ENCODE results near the gene MINDY1. TPM values are rescaled to one million over a fixed set of nuclear protein-coding genes. Genes with fewer than 3 reads are reported as not detected.
A peak's percentile ranks its signal among the peaks of the same experiment; 100 is the strongest.

The MINDY1 gene
- total and polyA plus RNA-seq, 9 of the 15 experiments (the other 6 are each of a cell fraction or from before 2014, with no cell fraction given): 0.49 to 11.0 (median 6.0) TPM

DNA sequence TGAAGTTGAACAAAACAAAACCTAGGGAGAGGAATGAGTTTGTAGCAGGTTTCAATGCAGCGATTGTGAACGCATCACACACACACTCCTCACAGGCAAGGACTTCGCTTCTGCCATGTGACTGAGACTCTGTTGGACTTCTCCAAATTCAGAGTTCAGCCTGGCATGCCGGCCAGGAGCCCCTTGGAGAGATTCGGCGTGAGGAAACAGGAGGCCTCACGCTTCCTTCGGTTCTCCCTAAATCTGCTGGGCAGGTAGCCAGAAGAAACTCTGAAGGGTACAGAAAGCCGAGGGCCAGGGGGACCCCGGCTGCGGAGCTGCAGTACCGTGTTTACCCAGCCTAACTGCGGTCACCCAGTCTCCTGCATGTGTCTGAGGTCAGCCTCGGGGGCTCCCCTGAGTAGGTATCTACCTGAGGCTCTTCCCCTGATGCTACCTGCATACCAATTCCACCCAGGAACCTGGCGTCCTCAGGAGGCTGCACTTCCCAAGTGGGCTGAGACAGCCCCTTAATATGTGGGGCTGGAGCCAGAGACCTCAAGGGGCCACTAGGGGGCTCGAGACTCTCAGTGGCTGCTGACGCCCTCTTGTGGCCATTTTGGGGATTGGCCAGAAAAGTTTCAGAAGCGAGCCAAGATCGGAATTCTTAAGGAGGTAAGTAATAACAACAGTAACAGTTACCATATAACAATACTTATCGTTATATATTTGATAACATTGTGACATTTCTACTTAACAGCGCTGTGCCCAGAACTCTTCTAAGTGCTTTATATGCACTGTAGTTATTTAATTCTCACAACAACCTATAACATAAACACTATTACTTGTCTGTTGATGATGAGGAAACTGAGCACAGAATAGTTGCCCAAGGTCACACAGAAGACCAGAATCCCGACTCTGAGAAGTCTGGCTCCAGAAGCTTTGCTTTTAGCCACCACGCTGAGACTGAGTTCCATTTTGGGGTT, 27.3 kb downstream of the MINDY1 start:
- Histone ChIP-seq H3K27ac (ENCODE audit: extremely low read depth, low read depth, low read length) (peak overlapping the region; percentile 79), H3K9ac (ENCODE audit: insufficient read depth in 1 of 2, low read depth in 2 of 2, low read length in 2 of 2) (peak overlapping the region; percentile 66 to 86), H2AFZ (ENCODE audit: low read depth, low read length) (peak overlapping the region; percentile 88), H3K36me3 (ENCODE audit: control insufficient read depth, insufficient read depth, low read length) (no peaks in the 10 kb centered on the region), H3K4me3 (peak overlapping the region; percentile 7; the same call in 1 of the 2 replicates), H3K9me3 (replicated peaks; ENCODE audit: control insufficient read depth, insufficient read depth, low read depth, low read length) (no peaks in the 10 kb centered on the region), H3K27me3 (ENCODE audit: control insufficient read depth in 2 of 2, insufficient read depth in 2 of 2, low read length in 2 of 2) (no peaks in the 10 kb centered on the region), H4K20me1 (replicated peaks; ENCODE audit: control insufficient read depth, insufficient read depth, low read length) (no peaks in the 10 kb centered on the region), H3K4me1 (replicated peaks in 1 of 2; ENCODE audit: control insufficient read depth in 2 of 2, insufficient read depth in 2 of 2, low read length in 2 of 2) (peaks cover 44 to 56% of the 10 kb centered on the region in 2 experiments), H3K9me1 (ENCODE audit: control insufficient read depth, insufficient read depth, low read length) (no peaks in the 10 kb centered on the region), H3K79me2 (ENCODE audit: control insufficient read depth, insufficient read depth, low read length) (peaks cover 25% of the 10 kb centered on the region), H3K4me2 (ENCODE audit: insufficient read depth, low read length) (peak overlapping the region; percentile 66)
- POLR2A ChIA-PET: interaction anchor here (0.6 to 1.9 kb wide), 2 partner anchors 11 to 161 kb away, joined by 3 to 5 read pairs; no protein-coding TSS in a partner anchor
- FAIRE-seq (peak; percentile 93), DNase-seq (ENCODE audit: extremely low read depth in 1 of 4, low spot score in 3 of 4) (peak; percentile 78 to 95 (median 84)), ATAC-seq (peak; percentile 57)
- in situ Hi-C loops (cut with MboI): no loop called here
- no TSS peak for BruUV-seq (replicated peaks)
- intact Hi-C loops (cut with micrococcal nuclease): loop anchor here (2.0 to 10.0 kb wide), 6 partner anchors 27 to 432 kb away; partner anchors contain the start of genes ADAMTSL4, ARNT, MINDY1 and SETDB1
- 13% methylated on average over 21 of the region's 23 CpGs for WGBS (ENCODE audit: insufficient coverage, low coverage, missing lambda C conversion rate)
- CTCF ChIA-PET (ENCODE audit: low intra/inter-chr PET ratio): interaction anchor here (0.6 to 1.6 kb wide), 5 partner anchors 14 to 176 kb away, joined by 3 to 12 read pairs (median 5); partner anchors contain the start of gene MINDY1
- TF ChIP-seq JUND (IDR thresholded peaks at IDR 0.05; ENCODE audit: borderline replicate concordance, low read depth, low read length) (peak; percentile 72), JUND (tag; IDR thresholded peaks at IDR 0.05; ENCODE audit: borderline replicate concordance, low read depth, low read length) (0 out of 3 replicates have a peak, but pooled peaks have one; percentile 18), MYNN (IDR thresholded peaks at IDR 0.05) (no peak), MYNN (CRISPR knock-in tag; IDR thresholded peaks at IDR 0.05) (no peak), ETV6 (IDR thresholded peaks at IDR 0.05; ENCODE audit: borderline replicate concordance in 1 of 2, low read depth in 2 of 2, low read length in 1 of 2) (no peak; a peak in 1 of 4 replicates), ETV6 (CRISPR knock-in tag; IDR thresholded peaks at IDR 0.05; ENCODE audit: borderline replicate concordance) (no peak), RFX5 (IDR thresholded peaks at IDR 0.05; ENCODE audit: low read depth, low read length) (no peak), ERF (CRISPR knock-in tag; IDR thresholded peaks at IDR 0.05) (no peak), KLF16 (IDR thresholded peaks at IDR 0.05) (peak; percentile 75), MEIS2 (IDR thresholded peaks at IDR 0.05; ENCODE audit: partially characterized antibody) (no peak), SRSF7 (optimal IDR thresholded peaks at IDR 0.05; ENCODE audit: low read depth, low read length) (no peak), ZNF232 (CRISPR knock-in tag; IDR thresholded peaks at IDR 0.05) (no peak), MAFK (IDR thresholded peaks at IDR 0.05; ENCODE audit: low read length) (peak; percentile 4; the same call in 1 of the 2 replicates), SRSF3 (IDR thresholded peaks at IDR 0.05; ENCODE audit: insufficient read depth, low read length) (no peak), ETS2 (tag; IDR thresholded peaks at IDR 0.05; ENCODE audit: borderline replicate concordance, poor library complexity, severe bottlenecking) (no peak), NELFE (IDR thresholded peaks at IDR 0.05; ENCODE audit: insufficient read depth, insufficient read length) (no peak), ZNF175 (CRISPR knock-in tag; IDR thresholded peaks at IDR 0.05; ENCODE audit: low read depth) (no peak), EHMT2 (IDR thresholded peaks at IDR 0.05) (no peak)
- TF ChIP-seq, protein P1, sequence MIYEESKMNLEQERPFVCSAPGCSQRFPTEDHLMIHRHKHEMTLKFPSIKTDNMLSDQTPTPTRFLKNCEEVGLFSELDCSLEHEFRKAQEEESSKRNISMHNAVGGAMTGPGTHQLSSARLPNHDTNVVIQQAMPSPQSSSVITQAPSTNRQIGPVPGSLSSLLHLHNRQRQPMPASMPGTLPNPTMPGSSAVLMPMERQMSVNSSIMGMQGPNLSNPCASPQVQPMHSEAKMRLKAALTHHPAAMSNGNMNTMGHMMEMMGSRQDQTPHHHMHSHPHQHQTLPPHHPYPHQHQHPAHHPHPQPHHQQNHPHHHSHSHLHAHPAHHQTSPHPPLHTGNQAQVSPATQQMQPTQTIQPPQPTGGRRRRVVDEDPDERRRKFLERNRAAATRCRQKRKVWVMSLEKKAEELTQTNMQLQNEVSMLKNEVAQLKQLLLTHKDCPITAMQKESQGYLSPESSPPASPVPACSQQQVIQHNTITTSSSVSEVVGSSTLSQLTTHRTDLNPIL (CRISPR knock-in tag; IDR thresholded peaks at IDR 0.05): no peak
- TF ChIP-seq, protein P2, sequence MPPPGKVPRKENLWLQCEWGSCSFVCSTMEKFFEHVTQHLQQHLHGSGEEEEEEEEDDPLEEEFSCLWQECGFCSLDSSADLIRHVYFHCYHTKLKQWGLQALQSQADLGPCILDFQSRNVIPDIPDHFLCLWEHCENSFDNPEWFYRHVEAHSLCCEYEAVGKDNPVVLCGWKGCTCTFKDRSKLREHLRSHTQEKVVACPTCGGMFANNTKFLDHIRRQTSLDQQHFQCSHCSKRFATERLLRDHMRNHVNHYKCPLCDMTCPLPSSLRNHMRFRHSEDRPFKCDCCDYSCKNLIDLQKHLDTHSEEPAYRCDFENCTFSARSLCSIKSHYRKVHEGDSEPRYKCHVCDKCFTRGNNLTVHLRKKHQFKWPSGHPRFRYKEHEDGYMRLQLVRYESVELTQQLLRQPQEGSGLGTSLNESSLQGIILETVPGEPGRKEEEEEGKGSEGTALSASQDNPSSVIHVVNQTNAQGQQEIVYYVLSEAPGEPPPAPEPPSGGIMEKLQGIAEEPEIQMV (tag; conservative IDR thresholded peaks at IDR 0.05; ENCODE audit: low read depth): no peak

Measured in K562 (cell line).